DMS153 treated with DMSO at 0.1 percent for 48 hours (cell line): Measurements from ENCODE around the gene HMGN4.

Experiments
- DNase-seq: peaks from one replicate; lab custom pipeline; 2025; ENCODE audit not compliant: unreplicated experiment; lab: John Stamatoyannopoulos, UW

Gene HMGN4

GRCh38 chr6:26550250-26550993 lies 12.3 kb downstream of the HMGN4 start:
- DNase-seq = peak; percentile 75

DNA sequence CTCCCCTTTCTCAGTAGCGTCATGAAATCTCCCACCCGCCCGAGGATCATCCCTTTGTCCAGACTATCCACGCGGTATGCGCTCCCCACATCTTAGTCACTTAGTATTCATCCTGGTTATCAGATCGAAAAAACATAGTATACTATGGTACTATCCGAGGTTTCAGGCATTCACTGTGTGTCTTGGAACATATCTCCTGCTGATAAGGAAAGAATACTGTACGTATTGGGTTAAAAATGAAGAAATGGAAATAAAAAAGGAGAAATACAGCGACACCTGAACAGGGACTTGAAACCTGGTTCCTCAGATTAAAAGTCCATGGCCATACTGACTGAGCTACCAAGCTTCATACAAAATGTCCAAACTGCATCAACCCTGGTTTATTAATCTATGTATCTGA lies 14.0 kb downstream of the HMGN4 start:
- DNase-seq = no peak

- no peak for DNase-seq
These were observed 14.5 kb downstream of the HMGN4 start for GRCh38 chr6:26552640-26553188.

DNA sequence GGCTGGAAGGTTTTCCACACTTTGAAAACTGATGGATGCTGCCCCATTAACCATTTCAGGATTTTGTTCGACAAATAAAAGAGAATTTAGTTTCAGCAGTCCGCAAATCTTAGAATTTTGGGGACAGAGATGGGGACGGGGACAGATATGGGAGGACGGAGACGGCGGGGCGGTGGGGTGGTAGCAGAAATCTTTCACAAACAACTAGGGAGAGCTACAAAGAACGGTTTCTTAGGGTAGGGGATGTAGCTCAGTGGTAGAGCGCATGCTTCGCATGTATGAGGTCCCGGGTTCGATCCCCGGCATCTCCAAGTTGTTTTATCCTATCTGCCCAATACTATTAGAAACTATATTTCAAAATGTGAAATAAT lies 15.1 kb downstream of the HMGN4 start:
- peak; percentile 63 for DNase-seq

DNA sequence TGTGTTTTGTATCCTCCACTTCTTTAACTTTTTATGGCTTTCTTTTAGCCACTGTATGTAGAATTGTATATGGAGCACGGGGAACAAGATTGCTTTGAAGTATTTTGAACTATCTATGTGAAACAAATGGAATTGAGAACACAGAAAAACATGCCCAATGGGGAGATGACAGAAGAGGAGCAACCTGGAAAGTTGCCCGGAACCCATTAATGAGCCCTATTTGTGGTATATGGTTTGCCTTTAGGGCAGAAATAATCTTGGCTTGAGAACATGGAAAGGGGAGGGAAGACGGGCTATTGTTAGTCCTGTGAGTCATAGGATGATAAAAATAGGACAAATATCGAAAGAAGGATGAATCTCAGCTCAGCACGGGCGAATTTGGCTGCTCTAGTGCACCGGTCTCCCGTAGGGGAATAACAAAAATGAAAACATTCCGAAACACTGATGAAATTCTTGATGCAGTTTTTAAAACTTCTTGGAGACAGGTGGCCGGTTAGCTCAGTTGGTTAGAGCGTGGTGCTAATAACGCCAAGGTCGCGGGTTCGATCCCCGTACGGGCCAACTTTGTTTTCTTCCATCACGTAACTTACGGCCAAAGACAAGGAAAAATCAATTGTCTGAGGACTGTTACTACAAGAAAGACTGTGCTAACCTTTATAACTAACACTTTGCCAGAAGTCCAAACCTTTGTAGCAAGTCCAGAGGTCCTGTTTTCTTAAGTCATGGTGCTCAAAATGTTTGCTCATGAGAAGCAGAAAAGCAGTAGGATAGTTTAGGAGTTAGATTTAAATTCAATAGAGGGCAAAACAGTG lies 15.7 kb downstream of the HMGN4 start:
- peak; percentile 60 for DNase-seq

GRCh38 chr6:26554447-26554696 lies 16.2 kb downstream of the HMGN4 start:
- no peak for DNase-seq

- DNase-seq = no peak
These were observed 16.7 kb downstream of the HMGN4 start for GRCh38 chr6:26554697-26555504.

DNA sequence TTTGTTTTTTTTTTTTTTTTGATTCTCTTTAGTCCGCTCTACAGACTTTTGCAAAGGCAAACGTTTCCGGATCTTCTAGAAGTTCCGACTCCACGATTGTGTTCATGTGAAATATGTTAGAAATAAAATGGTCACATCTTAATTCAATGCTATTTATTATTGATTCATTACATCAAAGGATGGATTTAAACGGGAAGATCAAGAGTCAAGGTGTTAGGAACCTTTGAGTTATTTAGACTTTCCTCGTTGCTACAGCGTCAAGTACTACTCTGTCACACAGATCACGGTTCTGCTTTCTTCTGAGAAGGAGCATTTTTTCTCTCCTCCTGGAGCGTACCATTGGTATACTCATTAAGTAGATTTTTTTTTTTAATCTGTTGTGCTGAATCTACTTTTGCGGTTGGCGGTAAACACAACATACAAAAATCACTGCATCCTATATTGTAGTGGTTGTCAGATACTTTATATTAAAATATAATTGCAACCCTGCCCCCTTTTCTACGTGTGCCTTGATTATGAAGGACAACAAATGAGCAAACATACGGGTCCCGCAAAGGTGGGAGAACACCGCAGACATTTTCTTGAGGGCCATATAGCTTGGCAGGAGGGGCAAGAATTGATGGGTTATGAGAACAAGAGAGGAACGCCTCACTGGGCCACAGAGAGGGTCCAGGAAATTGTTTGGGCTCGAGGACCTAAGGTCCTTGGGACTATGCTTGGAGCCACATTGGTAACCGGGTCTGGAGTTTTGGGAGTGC lies 17.5 kb downstream of the HMGN4 start:
- DNase-seq = no peak

DNA sequence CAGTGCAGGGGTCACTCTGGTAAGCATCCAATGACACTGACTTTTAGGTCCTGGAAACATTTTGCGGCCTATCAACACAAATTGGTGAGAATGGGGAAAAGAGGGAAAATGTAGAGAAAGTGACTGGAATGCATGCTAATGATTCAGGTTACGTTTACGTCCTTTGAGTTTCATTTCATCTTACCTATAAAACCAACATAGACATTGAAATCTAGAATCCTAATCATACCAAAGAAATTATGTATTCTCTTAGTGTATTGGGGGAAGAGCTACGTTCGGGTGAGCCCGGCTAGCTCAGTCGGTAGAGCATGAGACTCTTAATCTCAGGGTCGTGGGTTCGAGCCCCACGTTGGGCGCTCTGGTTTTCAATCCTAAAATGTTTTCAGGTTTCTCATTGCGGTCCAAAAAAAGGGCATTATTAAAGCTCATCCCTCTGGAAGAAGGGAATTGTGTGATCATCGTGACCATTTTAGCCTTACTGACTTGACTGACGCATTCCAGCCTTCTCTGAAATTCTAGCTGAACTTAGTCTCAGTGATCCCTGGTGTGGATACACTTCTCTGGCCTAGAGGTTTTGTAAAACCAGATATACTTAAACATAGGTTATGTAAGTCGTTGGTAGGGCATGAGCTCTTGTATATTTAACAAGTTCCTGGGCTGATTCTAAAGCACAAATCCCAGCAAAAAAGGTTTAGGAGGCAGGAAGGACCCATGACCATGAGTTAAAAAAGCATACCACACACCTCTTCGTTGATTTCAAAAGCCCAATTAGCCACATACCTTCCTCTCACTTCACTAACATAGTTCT lies 18.3 kb downstream of the HMGN4 start:
- DNase-seq = peak; percentile 54

DNA sequence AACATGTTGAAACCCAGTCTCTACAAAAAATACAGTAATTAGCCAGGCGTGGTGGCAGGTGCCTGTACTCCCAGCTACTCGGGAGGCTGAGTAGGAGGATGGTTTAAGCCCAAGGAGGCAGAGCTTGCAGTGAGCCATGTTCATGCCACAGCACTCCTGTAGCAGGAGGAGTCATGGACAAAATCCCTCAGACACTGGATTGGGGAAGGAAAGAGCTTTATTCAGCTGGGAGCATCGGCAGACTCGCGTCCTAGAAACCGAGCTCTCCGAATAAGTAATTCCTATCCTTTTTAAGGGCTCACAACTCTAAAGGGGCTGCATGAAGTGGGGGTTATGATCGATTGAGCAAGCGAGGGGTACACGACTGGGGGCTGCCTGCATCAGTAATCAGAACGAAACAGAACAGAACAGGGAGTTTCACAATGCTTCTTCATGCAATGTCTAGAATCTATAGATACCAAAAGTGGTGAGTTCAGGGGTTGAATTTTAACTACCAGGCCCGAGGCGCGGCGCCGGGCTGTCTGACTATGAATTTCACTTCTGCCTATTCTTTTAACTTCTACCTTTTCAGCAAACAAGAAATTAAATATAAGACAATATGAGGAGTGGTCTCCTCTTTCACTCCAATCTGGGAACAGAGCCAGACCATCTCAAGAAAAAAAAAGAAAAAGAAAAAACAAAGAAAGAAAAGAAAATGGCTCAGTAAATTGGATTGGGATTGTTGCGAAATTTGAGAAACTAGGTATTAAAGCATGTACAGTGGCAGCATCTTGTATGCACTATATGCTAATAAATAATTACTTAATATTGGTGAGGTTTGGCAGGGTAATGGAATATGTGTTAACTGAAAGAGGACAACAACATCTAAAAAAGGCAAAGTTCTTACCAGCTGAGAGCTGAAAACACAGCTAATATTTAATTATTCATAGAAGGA lies 23.6 kb downstream of the HMGN4 start:
- DNase-seq = no peak

GRCh38 chr6:26563488-26563887 lies 25.3 kb downstream of the HMGN4 start:
- no peak for DNase-seq

- peak; percentile 79 for DNase-seq
These were observed 30.7 kb downstream of the HMGN4 start for GRCh38 chr6:26568601-26569432.

- no peak for DNase-seq
These were observed 31.2 kb downstream of the HMGN4 start for GRCh38 chr6:26569433-26569764.

- DNase-seq = no peak
These were observed 32.1 kb downstream of the HMGN4 start for GRCh38 chr6:26570027-26570809.

DNA sequence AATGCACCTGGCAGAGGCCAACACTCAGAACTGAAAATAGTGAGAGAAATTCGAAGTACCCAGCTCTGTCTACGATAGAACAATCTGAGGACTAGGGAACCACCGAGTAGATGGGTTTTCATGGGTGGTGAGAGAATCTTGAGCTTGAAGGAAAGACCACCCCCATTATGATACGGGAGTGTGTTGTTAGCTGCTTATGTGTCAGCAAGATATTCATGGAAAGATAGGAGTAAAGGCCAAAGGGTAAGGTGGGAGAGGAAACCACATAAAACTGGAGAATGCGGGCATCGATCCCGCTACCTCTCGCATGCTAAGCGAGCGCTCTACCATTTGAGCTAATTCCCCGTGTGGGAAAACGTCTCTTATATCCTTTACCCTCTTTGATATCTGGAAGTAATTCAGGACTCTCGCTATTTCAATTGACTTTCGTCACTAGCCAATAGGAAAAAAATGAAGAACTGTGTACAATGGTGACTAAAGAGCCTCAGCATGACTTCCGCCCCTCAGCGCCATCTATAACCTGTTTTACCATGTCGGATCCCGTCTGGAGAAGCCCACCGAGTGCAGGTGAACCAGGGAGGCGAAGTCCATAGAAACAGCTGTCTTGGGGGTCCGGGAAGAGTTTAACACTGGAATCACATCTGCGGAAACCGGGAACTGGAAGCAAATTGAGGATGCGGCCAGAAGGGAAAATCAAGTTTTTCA lies 33.6 kb downstream of the HMGN4 start:
- peak; percentile 87 for DNase-seq

GRCh38 chr6:26575494-26575939 lies 37.4 kb downstream of the HMGN4 start:
- no peak for DNase-seq

DNA sequence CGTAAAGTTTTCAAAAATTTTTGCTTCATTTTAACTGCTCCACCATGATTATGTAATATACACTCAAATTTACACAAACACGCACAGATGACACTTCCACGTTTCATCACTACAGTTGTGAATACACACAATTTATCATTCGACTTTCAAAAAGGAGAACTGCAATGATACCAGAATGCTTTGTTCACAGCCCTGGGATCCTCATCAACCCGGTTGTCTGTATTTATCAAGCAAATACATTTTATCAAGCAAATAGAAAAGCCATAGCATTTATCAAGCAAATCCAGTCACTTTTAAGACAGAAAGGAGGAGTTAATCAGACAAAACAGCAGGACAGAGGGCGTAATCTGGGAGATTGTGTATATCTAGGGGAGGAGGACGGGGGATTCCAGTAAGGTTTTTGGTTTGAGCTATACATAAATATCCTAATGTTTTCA lies 38.3 kb downstream of the HMGN4 start:
- DNase-seq = no peak
